Inflammatory macrophage (primary cell): ENCODE results near the gene CTNNA2.
"Not testable (repeated sequence)": the region's sequence is repeated elsewhere in the genome, so short reads cannot be mapped to it uniquely, and the experiment has no call there.

Source experiments
- DNase-seq, 2 donors: peaks; one replicate each; pipeline ENCODE4 v3.0.0-alpha.2; 2020 to 2022

Gene CTNNA2

GRCh38 chr2:80153768-80154167 lies 640.9 kb downstream of the CTNNA2 start:
- DNase-seq = no peak

GRCh38 chr2:80154231-80154915 lies 641.5 kb downstream of the CTNNA2 start:
- no peak for DNase-seq

GRCh38 chr2:80164375-80164774 lies 651.5 kb downstream of the CTNNA2 start:
- no peak for DNase-seq

- DNase-seq = no peak
These were observed 653.8 kb downstream of the CTNNA2 start for GRCh38 chr2:80166483-80167171.

- no peak for DNase-seq
These were observed 654.5 kb downstream of the CTNNA2 start for GRCh38 chr2:80167284-80167808.

GRCh38 chr2:80168037-80168436 lies 655.2 kb downstream of the CTNNA2 start:
- no peak for DNase-seq

GRCh38 chr2:80168801-80169200 lies 656.0 kb downstream of the CTNNA2 start:
- no peak for DNase-seq

GRCh38 chr2:80169811-80170594 lies 657.2 kb downstream of the CTNNA2 start:
- no peak for DNase-seq

- DNase-seq = no peak
These were observed 672.2 kb downstream of the CTNNA2 start for GRCh38 chr2:80185091-80185490.

- DNase-seq = no peak
These were observed 673.4 kb downstream of the CTNNA2 start for GRCh38 chr2:80186262-80186661.

- DNase-seq = no peak
These were observed 674.3 kb downstream of the CTNNA2 start for GRCh38 chr2:80187156-80187555.

- DNase-seq = no peak
These were observed 677.3 kb downstream of the CTNNA2 start for GRCh38 chr2:80190166-80190565.

- DNase-seq = no peak
These were observed 680.7 kb downstream of the CTNNA2 start for GRCh38 chr2:80193566-80193965.

- DNase-seq = no peak
These were observed 682.2 kb downstream of the CTNNA2 start for GRCh38 chr2:80195034-80195433.

GRCh38 chr2:80198042-80198441 lies 685.2 kb downstream of the CTNNA2 start:
- DNase-seq = no peak

GRCh38 chr2:80199504-80199903 lies 686.7 kb downstream of the CTNNA2 start:
- no peak for DNase-seq

GRCh38 chr2:80203929-80204328 lies 691.1 kb downstream of the CTNNA2 start:
- DNase-seq = not testable (repeated sequence)

GRCh38 chr2:80205498-80205897 lies 692.6 kb downstream of the CTNNA2 start:
- no peak for DNase-seq

- DNase-seq = no peak
These were observed 696.6 kb downstream of the CTNNA2 start for GRCh38 chr2:80209458-80209857.

GRCh38 chr2:80217446-80217845 lies 704.6 kb downstream of the CTNNA2 start:
- no peak for DNase-seq

- no peak for DNase-seq
These were observed 709.8 kb downstream of the CTNNA2 start for GRCh38 chr2:80222644-80223043.

GRCh38 chr2:80231421-80231820 lies 718.6 kb downstream of the CTNNA2 start:
- no peak for DNase-seq

GRCh38 chr2:80233333-80233732 lies 720.5 kb downstream of the CTNNA2 start:
- DNase-seq = no peak
